Lower lobe of right lung (tissue), 2 donors: Measurements from ENCODE around the gene MYL6. TPM values are rescaled to one million over a fixed set of nuclear protein-coding genes. Genes with fewer than 3 reads are reported as not detected.
"Not testable (repeated sequence)": the region's sequence is repeated elsewhere in the genome, so short reads cannot be mapped to it uniquely, and the experiment has no call there.

Experiments
- ATAC-seq, 2 donors: fragments of 200-7000 bp; cut with Tn5 transposase; one replicate each; pipeline ENCODE4 v1.9.1; 2020 to 2022; ENCODE audit warnings: mild to moderate bottlenecking in 2 of 2, moderate library complexity in 2 of 2
- DNase-seq: peaks from one replicate; pipeline ENCODE4 v3.0.0-alpha.2; 2020
- H3K27ac ChIP-seq: fragments of 200-600 bp; one replicate; pipeline ENCODE4 v1.8.0; 2022
- H3K27me3 ChIP-seq: fragments of 200-600 bp; one replicate; pipeline ENCODE4 v1.8.0; 2022; ENCODE audit warnings: low read depth
- H3K36me3 ChIP-seq: fragments of 200-600 bp; one replicate; pipeline ENCODE4 v1.8.0; 2022; ENCODE audit warnings: mild to moderate bottlenecking
- H3K4me1 ChIP-seq: fragments of 200-600 bp; one replicate; pipeline ENCODE4 v1.8.0; 2022
- H3K4me3 ChIP-seq: fragments of 200-600 bp; one replicate; pipeline ENCODE4 v1.8.0; 2022; ENCODE audit warnings: mild to moderate bottlenecking
- H3K9me3 ChIP-seq: fragments of 200-600 bp; one replicate; pipeline ENCODE4 v1.8.0; 2022
- CTCF ChIP-seq: fragments of 200-600 bp; IDR thresholded peaks from one replicate; pipeline ENCODE4 v1.8.0; 2022; ENCODE audit warnings: antibody characterized with exemption, mild to moderate bottlenecking
- intact Hi-C: fragments of 100-400 bp; cut with DNase I; formaldehyde crosslinking; loops from one replicate; pipeline ENCODE4 v1.11.0; 2022
- total RNA-seq: library from RNA; stranded (reverse); fragmentation: NEBNext Ultra II Directional; extraction: Animal tissue kit (Norgen Biotek cat#: 25700); gene quantifications from one replicate; pipeline ENCODE4 v1.2.1, GENCODE V29; 2021
- donor health status: DM: no; HTN: yes; CAD: no; lungs with severe emphysema.

The MYL6 gene
- total RNA-seq, 1 donor from 2014 or later = 1,292 TPM

GRCh38 chr12:56152756-56153677, 5.1 kb upstream of the MYL6 start:
- Histone ChIP-seq H3K27me3 (no peaks in the 10 kb centered on the region), H3K27ac (peak overlapping the region; percentile 92), H3K4me1 (peaks cover 30% of the 10 kb centered on the region), H3K36me3 (no peaks in the 10 kb centered on the region), H3K9me3 (no peaks in the 10 kb centered on the region), H3K4me3 (peak overlapping the region; percentile 73)
- DNase-seq = no peak
- no peak for TF ChIP-seq CTCF
- ATAC-seq = no peak
- intact Hi-C loops = no loop called here

- ATAC-seq = no peak
- intact Hi-C loops = no loop called here
Measured at GRCh38 chr12:56153678-56154065, 4.5 kb upstream of the MYL6 start.

GRCh38 chr12:56154246-56154771, 3.9 kb upstream of the MYL6 start:
- Histone ChIP-seq H3K4me1 (peaks cover 30% of the 10 kb centered on the region), H3K36me3 (peaks cover under 1% of the 10 kb centered on the region), H3K9me3 (no peaks in the 10 kb centered on the region), H3K27me3 (no peaks in the 10 kb centered on the region), H3K4me3 (no peak overlapping the region), H3K27ac (no peak overlapping the region)
- DNase-seq (peak; percentile 14), ATAC-seq (no peak)
- intact Hi-C loops = no loop called here
- no peak for TF ChIP-seq CTCF

More at GRCh38 chr12:56153678-56154065, 4.5 kb upstream of the MYL6 start:
- no peak for DNase-seq
- H3K27ac ChIP-seq = no peak overlapping the region
- peaks cover 30% of the 10 kb centered on the region for H3K4me1 ChIP-seq
- no peaks in the 10 kb centered on the region for H3K9me3 ChIP-seq
- TF ChIP-seq CTCF = no peak
- H3K27me3 ChIP-seq = no peaks in the 10 kb centered on the region
- no peak overlapping the region for H3K4me3 ChIP-seq
- no peaks in the 10 kb centered on the region for H3K36me3 ChIP-seq

DNA sequence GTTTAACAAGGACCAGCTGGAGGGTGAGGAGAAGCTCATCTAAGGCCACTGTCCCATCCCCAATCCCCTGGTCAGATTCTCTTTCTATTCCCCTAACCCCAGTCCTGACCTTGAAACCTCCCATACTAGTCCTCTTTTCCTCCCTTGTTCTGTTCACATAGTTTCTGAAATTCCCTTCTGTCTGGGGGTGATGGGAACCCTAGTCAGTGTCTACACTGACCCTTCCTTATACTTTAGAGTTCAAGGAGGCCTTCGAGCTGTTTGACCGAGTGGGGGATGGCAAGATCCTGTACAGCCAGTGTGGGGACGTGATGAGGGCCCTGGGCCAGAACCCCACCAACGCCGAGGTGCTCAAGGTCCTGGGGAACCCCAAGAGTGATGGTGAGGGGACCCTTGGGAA, 3.3 kb upstream of the MYL6 start:
- TF ChIP-seq CTCF = no peak
- Histone ChIP-seq H3K27ac (no peak overlapping the region), H3K9me3 (no peaks in the 10 kb centered on the region), H3K4me1 (peaks cover 35% of the 10 kb centered on the region), H3K4me3 (no peak overlapping the region), H3K36me3 (peaks cover 5% of the 10 kb centered on the region), H3K27me3 (no peaks in the 10 kb centered on the region)
- intact Hi-C loops = no loop called here
- ATAC-seq (no peak), DNase-seq (no peak)

DNA sequence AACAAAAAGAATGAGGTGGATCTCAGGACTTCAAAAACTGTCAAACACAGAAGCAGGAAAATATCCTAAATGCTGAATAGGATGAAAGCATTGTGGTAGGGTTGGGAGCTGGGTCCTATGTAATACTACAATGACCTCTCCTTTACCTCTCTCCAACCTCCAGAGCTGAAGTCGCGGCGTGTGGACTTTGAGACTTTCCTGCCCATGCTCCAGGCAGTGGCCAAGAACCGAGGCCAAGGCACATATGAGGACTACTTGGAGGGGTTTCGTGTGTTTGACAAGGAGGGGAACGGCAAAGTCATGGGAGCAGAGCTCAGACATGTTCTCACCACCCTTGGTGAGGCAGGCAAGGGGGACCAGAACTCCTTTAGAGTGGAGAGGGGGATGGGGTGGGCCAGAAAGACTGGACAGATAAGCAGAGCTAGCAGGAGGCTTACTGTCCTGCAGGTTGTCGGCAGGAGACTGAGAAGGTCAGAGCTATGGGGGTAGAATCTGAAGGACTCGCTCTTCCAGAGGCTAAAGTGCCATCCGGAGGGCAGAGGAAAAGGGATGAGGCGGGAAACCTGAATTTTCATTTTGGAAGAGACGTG, 2.8 kb upstream of the MYL6 start:
- Histone ChIP-seq H3K4me3 (no peak overlapping the region), H3K27ac (no peak overlapping the region), H3K9me3 (no peaks in the 10 kb centered on the region), H3K4me1 (peaks cover 40% of the 10 kb centered on the region), H3K27me3 (no peaks in the 10 kb centered on the region), H3K36me3 (peaks cover 10% of the 10 kb centered on the region)
- intact Hi-C loops = no loop called here
- ATAC-seq (no peak), DNase-seq (no peak)
- no peak for TF ChIP-seq CTCF

GRCh38 chr12:56156464-56157200, 1.5 kb upstream of the MYL6 start:
- ATAC-seq, H3K9me3 ChIP-seq, DNase-seq, intact Hi-C loops, H3K27me3 ChIP-seq: not testable (repeated sequence)
- Histone ChIP-seq H3K36me3 (peaks cover 23% of the 10 kb centered on the region), H3K27ac (peak overlapping the region; percentile 96), H3K4me3 (peak overlapping the region; percentile 88), H3K4me1 (peaks cover 43% of the 10 kb centered on the region)
